HG02938 (cell line): ENCODE data around the gene CCDC159.
A peak's percentile ranks its signal among the peaks of the same experiment; 100 is the strongest.
"Not testable (repeated sequence)": the region's sequence is repeated elsewhere in the genome, so short reads cannot be mapped to it uniquely, and the experiment has no call there.

Source experiments
- ATAC-seq: cut with Tn5 transposase; IDR thresholded peaks from one replicate; pipeline ENCODE4 v1.9.1; 2021; ENCODE audit warnings: mild to moderate bottlenecking, moderate library complexity; ENCODE audit not compliant: unreplicated experiment

The CCDC159 gene

GRCh38 chr19:11364296-11364904 lies 18.1 kb downstream of the CCDC159 start:
- no peak for ATAC-seq

- no peak for ATAC-seq
These were observed 18.6 kb downstream of the CCDC159 start for GRCh38 chr19:11364935-11365334.

GRCh38 chr19:11365557-11366117 lies 19.3 kb downstream of the CCDC159 start:
- ATAC-seq: no peak

GRCh38 chr19:11367528-11367927 lies 21.2 kb downstream of the CCDC159 start:
- ATAC-seq: no peak

GRCh38 chr19:11370744-11371143 lies 24.4 kb downstream of the CCDC159 start:
- ATAC-seq: no peak

- no peak for ATAC-seq
These were observed 27.0 kb downstream of the CCDC159 start for GRCh38 chr19:11373166-11373884.

GRCh38 chr19:11373885-11374432 lies 27.6 kb downstream of the CCDC159 start:
- ATAC-seq: no peak

GRCh38 chr19:11374433-11375142 lies 28.3 kb downstream of the CCDC159 start, which contains the start of gene SWSAP1:
Gene SWSAP1, plus strand, starts transcription at chr19:11374666. Its CDS starts 15 bp downstream, at chr19:11374681.
- ATAC-seq: peak; percentile 88

GRCh38 chr19:11375143-11375948 lies 29.0 kb downstream of the CCDC159 start:
- ATAC-seq: peak; percentile 24

- no peak for ATAC-seq
These were observed 30.9 kb downstream of the CCDC159 start for GRCh38 chr19:11377237-11377636.

GRCh38 chr19:11377756-11378155 lies 31.4 kb downstream of the CCDC159 start:
- no peak for ATAC-seq

- ATAC-seq: no peak
These were observed 32.2 kb downstream of the CCDC159 start for GRCh38 chr19:11378319-11379189.

- ATAC-seq: not testable (repeated sequence)
These were observed 33.0 kb downstream of the CCDC159 start for GRCh38 chr19:11379269-11379845.

GRCh38 chr19:11379857-11380350 lies 33.6 kb downstream of the CCDC159 start:
- ATAC-seq: no peak

GRCh38 chr19:11380653-11381537 lies 34.6 kb downstream of the CCDC159 start:
- peak; percentile 84 for ATAC-seq

- ATAC-seq: no peak
These were observed 36.8 kb downstream of the CCDC159 start for GRCh38 chr19:11382898-11383705.

- ATAC-seq: no peak
These were observed 37.4 kb downstream of the CCDC159 start for GRCh38 chr19:11383706-11384048.
